ENCODE data around the gene RNU11.
"Not testable (repeated sequence)": the region's sequence is repeated elsewhere in the genome, so short reads cannot be mapped to it uniquely, and the experiment has no call there.

RNU11 gene

GRCh38 chr1:28682840-28683239 lies 34.4 kb downstream of the RNU11 start:
- no peak for TF ChIP-seq ZNF274 (IDR thresholded peaks at IDR 0.05; ENCODE audit: low read depth, low read length)
- H3K4me3 ChIP-seq (ENCODE audit: low read length): no peak overlapping the region

GRCh38 chr1:28684937-28685336 lies 36.5 kb downstream of the RNU11 start:
- TF ChIP-seq ZNF274 (IDR thresholded peaks at IDR 0.05; ENCODE audit: low read depth, low read length): no peak
- no peak overlapping the region for H3K4me3 ChIP-seq (ENCODE audit: low read length)

GRCh38 chr1:28691627-28692026 lies 43.2 kb downstream of the RNU11 start:
- not testable (repeated sequence) for H3K4me3 ChIP-seq (ENCODE audit: low read length)

All from GM08714 (cell line).